ENCODE results near the gene NCAN. TPM values are rescaled to one million over a fixed set of nuclear protein-coding genes. Genes with fewer than 3 reads are reported as not detected.

Gene NCAN
- total and polyA plus RNA-seq, 2 of the 13 experiments (the other 11 are each of a cell fraction or from before 2014, with no cell fraction given) = not detected

GRCh38 chr19:19171821-19172532, 39.8 kb upstream of the NCAN start (continued):
- TF ChIP-seq ZSCAN9 (CRISPR knock-in tag; IDR thresholded peaks at IDR 0.05; ENCODE audit: borderline replicate concordance) = peak; percentile 54; the same call in 1 of the 2 replicates
- TF ChIP-seq FOXC1 (CRISPR knock-in tag; IDR thresholded peaks at IDR 0.05; ENCODE audit: borderline replicate concordance) = no peak
- no peak; the same call in 1 of the 2 replicates for TF ChIP-seq PRDM10 (CRISPR knock-in tag; IDR thresholded peaks at IDR 0.05; ENCODE audit: low read depth)
- no peak for TF ChIP-seq ZNF841 (CRISPR knock-in tag; IDR thresholded peaks at IDR 0.05; ENCODE audit: borderline replicate concordance)
- no peak for TF ChIP-seq JARID2 (CRISPR knock-in tag; IDR thresholded peaks at IDR 0.05; ENCODE audit: insufficient replicate concordance)
- TF ChIP-seq XBP1 (CRISPR knock-in tag; IDR thresholded peaks at IDR 0.05) = no peak
- TF ChIP-seq U2AF1 (optimal IDR thresholded peaks at IDR 0.05; ENCODE audit: low read depth, low read length) = no peak
- no peak for TF ChIP-seq SMC3 (IDR thresholded peaks at IDR 0.05; ENCODE audit: low read length)
- no peak for TF ChIP-seq STAG1 (CRISPR knock-in tag; IDR thresholded peaks at IDR 0.05)
- peak; percentile 59 for TF ChIP-seq KDM1A (CRISPR knock-in tag; IDR thresholded peaks at IDR 0.05)
- TF ChIP-seq ZNF788 (CRISPR knock-in tag; IDR thresholded peaks at IDR 0.05; ENCODE audit: borderline replicate concordance) = peak; percentile 70
- TF ChIP-seq, protein P1, sequence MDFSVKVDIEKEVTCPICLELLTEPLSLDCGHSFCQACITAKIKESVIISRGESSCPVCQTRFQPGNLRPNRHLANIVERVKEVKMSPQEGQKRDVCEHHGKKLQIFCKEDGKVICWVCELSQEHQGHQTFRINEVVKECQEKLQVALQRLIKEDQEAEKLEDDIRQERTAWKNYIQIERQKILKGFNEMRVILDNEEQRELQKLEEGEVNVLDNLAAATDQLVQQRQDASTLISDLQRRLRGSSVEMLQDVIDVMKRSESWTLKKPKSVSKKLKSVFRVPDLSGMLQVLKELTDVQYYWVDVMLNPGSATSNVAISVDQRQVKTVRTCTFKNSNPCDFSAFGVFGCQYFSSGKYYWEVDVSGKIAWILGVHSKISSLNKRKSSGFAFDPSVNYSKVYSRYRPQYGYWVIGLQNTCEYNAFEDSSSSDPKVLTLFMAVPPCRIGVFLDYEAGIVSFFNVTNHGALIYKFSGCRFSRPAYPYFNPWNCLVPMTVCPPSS (IDR thresholded peaks at IDR 0.05) = no peak
- no peak for TF ChIP-seq SCMH1 (CRISPR knock-in tag; IDR thresholded peaks at IDR 0.05; ENCODE audit: borderline replicate concordance)
- no peak for TF ChIP-seq ZNF263 (CRISPR knock-in tag; IDR thresholded peaks at IDR 0.05)
- TF ChIP-seq, protein P2, sequence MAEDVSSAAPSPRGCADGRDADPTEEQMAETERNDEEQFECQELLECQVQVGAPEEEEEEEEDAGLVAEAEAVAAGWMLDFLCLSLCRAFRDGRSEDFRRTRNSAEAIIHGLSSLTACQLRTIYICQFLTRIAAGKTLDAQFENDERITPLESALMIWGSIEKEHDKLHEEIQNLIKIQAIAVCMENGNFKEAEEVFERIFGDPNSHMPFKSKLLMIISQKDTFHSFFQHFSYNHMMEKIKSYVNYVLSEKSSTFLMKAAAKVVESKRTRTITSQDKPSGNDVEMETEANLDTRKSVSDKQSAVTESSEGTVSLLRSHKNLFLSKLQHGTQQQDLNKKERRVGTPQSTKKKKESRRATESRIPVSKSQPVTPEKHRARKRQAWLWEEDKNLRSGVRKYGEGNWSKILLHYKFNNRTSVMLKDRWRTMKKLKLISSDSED (CRISPR knock-in tag; IDR thresholded peaks at IDR 0.05) = no peak
- TF ChIP-seq, protein P3, sequence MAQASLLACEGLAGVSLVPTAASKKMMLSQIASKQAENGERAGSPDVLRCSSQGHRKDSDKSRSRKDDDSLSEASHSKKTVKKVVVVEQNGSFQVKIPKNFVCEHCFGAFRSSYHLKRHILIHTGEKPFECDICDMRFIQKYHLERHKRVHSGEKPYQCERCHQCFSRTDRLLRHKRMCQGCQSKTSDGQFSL (CRISPR knock-in tag; IDR thresholded peaks at IDR 0.05) = no peak
- TF ChIP-seq RCOR2 (CRISPR knock-in tag; IDR thresholded peaks at IDR 0.05) = no peak
- TF ChIP-seq, protein P4, sequence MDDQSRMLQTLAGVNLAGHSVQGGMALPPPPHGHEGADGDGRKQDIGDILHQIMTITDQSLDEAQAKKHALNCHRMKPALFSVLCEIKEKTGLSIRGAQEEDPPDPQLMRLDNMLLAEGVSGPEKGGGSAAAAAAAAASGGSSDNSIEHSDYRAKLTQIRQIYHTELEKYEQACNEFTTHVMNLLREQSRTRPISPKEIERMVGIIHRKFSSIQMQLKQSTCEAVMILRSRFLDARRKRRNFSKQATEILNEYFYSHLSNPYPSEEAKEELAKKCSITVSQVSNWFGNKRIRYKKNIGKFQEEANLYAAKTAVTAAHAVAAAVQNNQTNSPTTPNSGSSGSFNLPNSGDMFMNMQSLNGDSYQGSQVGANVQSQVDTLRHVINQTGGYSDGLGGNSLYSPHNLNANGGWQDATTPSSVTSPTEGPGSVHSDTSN (CRISPR knock-in tag; IDR thresholded peaks at IDR 0.05; ENCODE audit: borderline replicate concordance) = no peak
- TF ChIP-seq ZNF296 (CRISPR knock-in tag; conservative IDR thresholded peaks at IDR 0.05) = no peak
- peak; percentile 57; the same call in 1 of the 2 replicates for TF ChIP-seq MAZ (IDR thresholded peaks at IDR 0.05; ENCODE audit: borderline replicate concordance, low read depth, low read length)
- peak; percentile 86 for TF ChIP-seq MAZ (CRISPR knock-in tag; IDR thresholded peaks at IDR 0.05; ENCODE audit: low read depth)

Measured in HepG2 (cell line).